GM21529 (cell line): ENCODE measurements around the gene OR51S1.
"Not testable (repeated sequence)": the region's sequence is repeated elsewhere in the genome, so short reads cannot be mapped to it uniquely, and the experiment has no call there.

ENCODE experiments used
- ATAC-seq: cut with Tn5 transposase; IDR thresholded peaks from one replicate; pipeline ENCODE4 v1.9.1; 2021; ENCODE audit not compliant: unreplicated experiment

OR51S1 gene, protein sequence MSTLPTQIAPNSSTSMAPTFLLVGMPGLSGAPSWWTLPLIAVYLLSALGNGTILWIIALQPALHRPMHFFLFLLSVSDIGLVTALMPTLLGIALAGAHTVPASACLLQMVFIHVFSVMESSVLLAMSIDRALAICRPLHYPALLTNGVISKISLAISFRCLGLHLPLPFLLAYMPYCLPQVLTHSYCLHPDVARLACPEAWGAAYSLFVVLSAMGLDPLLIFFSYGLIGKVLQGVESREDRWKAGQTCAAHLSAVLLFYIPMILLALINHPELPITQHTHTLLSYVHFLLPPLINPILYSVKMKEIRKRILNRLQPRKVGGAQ

DNA sequence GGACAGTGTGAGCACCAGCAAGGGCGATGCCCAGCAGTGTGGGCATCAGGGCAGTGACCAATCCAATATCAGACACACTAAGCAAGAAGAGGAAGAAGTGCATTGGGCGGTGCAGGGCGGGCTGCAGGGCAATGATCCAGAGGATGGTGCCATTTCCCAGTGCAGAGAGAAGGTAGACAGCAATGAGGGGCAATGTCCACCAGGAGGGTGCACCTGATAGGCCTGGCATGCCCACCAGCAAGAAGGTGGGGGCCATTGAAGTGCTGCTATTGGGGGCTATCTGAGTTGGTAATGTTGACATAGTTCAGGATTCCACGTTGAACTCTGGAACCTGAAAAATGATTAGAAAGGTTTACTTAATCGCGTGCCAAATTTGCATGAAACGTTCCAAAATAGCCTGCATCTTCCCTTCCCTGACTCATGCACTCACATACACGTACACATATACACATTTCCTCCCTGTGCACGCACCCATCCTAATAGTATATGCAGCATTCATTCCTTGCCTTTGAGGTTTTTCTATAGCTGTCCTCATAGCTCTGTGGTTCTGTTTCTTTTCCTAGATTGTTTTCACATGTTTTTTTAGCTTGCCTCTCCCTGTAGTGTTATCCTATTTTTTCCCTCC is at the start of gene OR51S1:
TSS of gene OR51S1 (minus strand) at position 301 of the 625 bp plus-strand sequence. CDS start at position 301, 0 bp downstream.
- ATAC-seq = no peak

GRCh38 chr11:4891996-4892640 is 43.1 kb upstream of the OR51S1 start:
- ATAC-seq = no peak

- no peak for ATAC-seq
Observed at GRCh38 chr11:4890279-4890678, 41.3 kb upstream of the OR51S1 start.

DNA sequence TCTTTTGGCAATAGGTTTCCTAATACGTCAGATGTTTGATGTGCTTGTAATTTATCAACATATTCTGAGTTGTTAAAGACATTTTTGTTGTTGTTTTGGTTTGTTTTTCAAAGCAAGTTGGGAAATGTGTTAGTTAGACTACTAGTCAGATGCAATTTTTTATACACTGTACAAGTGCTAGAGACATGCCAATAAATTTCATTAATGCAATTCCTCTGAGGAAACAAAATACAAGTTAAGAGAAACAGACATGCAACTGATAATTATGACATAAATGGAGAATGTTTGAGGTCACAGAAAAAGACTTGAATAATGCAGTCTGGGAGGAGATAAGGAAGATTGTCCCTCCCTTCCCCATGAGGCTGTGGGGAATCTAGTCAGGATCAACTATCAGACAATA is 38.6 kb upstream of the OR51S1 start:
- ATAC-seq = no peak

DNA sequence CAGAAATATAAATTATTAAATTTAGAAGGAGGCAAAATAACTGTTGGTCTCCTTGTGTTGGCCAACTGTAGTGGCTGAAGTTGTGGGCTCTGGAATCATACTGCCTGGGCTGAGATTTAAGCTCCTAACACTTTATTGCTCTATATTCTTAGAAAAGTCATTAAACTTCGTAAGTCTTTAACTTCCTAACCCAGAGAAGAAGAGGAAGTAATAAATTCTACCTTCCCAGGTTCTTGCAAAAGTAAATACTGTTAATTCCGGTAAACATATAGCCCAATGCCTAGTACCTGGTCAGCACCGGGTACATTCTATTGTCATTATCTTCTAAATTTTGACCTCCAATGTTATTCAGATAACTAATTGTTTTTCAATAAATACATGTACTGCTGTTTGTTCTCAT is 37.2 kb upstream of the OR51S1 start:
- no peak for ATAC-seq

- ATAC-seq = no peak
Observed at GRCh38 chr11:4884361-4884760, 35.4 kb upstream of the OR51S1 start.

- no peak for ATAC-seq
Observed at GRCh38 chr11:4882543-4882942, 33.5 kb upstream of the OR51S1 start.

- ATAC-seq = no peak
Observed at GRCh38 chr11:4881860-4882500, 33.0 kb upstream of the OR51S1 start, which contains the start of gene OR51T1. Gene OR51T1, plus strand, starts transcription at chr11:4881900. Its CDS starts 0 bp downstream, at chr11:4881900.

GRCh38 chr11:4881188-4881587 is 32.2 kb upstream of the OR51S1 start:
- no peak for ATAC-seq

- ATAC-seq = no peak
Observed at GRCh38 chr11:4865855-4866254, 16.8 kb upstream of the OR51S1 start.

DNA sequence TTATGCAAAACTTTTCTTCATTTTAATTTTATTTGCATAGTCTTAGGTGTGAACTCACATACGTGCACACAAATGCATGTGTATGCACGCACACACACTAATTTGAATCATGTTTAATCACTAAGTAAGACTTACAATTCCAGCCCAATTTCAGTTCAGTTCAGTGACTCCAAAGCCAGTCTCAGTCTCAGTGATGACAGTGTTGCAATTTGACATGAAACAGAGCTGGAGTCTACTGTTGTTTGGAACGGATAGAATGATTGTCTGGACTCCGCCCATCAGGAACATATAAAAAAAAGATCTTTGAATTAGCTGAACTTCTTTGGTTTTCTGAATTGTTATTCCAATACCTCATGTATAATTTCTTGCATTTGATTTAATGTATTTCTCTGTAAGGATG is 14.9 kb upstream of the OR51S1 start:
- no peak for ATAC-seq

DNA sequence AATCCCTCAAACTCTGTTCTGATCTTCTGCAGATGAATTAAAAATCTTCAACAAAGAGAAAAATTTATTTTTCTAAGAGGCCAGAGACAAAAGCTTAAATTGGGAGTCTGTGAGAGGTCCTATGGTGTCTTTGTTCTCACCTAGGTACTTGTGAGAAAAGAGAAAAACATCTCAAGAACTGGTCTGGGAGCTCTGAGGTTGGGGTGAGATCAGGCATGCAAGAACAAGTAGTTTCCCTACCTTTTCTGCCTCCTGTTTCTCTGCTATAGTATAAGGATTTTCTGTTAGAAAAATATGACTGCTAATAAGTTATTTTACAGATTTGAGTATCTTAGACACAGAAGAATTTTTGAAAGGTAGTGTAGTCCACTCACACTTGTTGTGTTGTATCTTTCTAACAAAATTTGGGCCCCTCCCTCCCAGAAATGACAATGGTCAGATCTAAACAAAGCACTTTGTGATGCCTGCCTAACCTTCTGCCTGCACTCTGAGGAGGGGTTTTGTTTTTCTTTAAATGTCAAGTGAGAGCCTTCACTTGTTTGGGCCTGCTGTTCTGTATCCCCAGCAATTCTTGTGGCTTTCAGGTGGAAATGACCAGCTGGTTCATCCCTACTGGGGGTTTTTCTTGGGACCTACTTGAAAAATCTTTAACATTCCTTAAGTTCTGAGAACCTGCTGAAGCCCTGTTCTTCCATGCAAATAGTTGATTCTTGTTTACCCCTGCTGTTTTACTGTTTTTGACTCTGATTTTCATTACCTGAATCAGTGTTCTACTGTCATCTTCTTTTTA is 13.6 kb upstream of the OR51S1 start:
- no peak for ATAC-seq

- not testable (repeated sequence) for ATAC-seq
Observed at GRCh38 chr11:4854286-4854685, 5.3 kb upstream of the OR51S1 start.

DNA sequence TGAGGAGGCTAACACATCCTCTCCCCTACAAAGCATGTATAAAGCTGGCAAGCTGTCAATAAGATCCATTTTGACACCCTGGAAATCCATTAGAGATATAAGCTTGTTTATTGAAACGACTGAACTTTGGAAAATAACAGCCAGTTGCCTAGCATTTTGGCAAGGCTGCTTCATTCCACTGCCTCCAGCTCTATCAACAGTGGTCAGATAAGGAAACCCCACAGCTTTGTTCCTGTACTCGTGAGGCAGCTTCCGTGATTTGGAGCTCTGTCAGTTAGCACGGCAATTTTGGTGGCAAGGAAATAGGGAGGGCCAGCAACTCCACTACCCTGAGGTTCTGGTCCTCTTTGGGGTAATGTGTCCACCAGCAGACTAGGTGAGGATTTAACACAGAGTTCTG is 2.0 kb upstream of the OR51S1 start:
- no peak for ATAC-seq

GRCh38 chr11:4839851-4840549 is 9.0 kb downstream of the OR51S1 start:
- no peak for ATAC-seq

DNA sequence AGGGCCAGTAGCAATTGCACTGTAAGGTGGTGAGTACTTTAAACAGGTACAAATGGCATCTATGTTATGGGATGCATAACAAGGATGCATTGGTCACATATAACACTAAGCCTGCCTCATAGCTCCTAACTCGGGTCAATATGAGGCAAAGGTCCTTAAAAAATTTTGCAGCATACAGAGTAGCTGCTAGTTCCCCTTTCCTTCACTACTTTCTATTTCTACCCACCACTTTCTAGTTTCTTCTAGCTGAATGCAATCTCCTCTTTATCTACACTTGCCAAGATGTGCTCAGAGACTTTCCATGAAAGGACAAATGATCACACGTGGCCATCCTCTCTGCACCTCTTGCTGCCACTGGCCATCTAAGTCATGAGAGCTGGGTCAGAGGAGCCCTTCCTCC is 18.1 kb downstream of the OR51S1 start:
- ATAC-seq = no peak

GRCh38 chr11:4830346-4830745 is 18.7 kb downstream of the OR51S1 start:
- ATAC-seq = no peak

DNA sequence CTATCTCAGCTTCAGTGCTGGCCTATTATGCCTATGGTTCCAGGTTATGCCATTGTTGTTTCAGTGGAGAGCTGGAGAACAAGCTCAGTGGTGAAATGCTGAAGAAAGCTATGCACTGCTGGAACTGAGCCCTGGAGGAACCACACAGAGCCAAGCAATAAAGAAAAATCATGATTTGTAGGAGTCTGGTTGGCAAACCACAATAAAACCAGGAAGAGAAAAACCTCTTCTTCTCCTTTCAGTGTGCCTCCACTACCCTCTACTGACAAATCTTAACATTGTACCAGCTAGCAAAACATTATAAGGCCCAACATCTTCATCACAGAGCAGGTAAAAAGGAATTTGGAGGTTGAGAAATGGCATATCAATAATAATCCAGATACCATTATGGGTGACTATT is 22.6 kb downstream of the OR51S1 start:
- no peak for ATAC-seq

GRCh38 chr11:4825132-4825531 is 23.9 kb downstream of the OR51S1 start:
- ATAC-seq = no peak

GRCh38 chr11:4821021-4821420 is 28.0 kb downstream of the OR51S1 start, which contains the start of gene OR51F2:
Gene OR51F2, plus strand, starts transcription at chr11:4821321. Its CDS starts 101 bp downstream, at chr11:4821422.
- no peak for ATAC-seq
